Hepatocyte (in vitro differentiated cells): ENCODE data around the gene PRR35. TPM values are rescaled to one million over a fixed set of nuclear protein-coding genes. Genes with fewer than 3 reads are reported as not detected.

Source experiments
- DNase-seq: peaks from one replicate; pipeline ENCODE4 v3.0.0-alpha.2; 2016; ENCODE audit warnings: low spot score
- H2AFZ ChIP-seq: fragments of 200-600 bp; sonication (generic); 2 replicates; pipeline ENCODE4 v1.6.0; 2016; ENCODE audit warnings: antibody characterized with exemption, mild to moderate bottlenecking
- H3K27ac ChIP-seq: fragments of 200-600 bp; sonication (generic); 2 replicates; pipeline ENCODE4 v1.5.1; 2016; ENCODE audit warnings: mild to moderate bottlenecking
- H3K27me3 ChIP-seq: fragments of 200-600 bp; sonication (generic); 2 replicates; pipeline ENCODE4 v1.6.1; 2016
- H3K36me3 ChIP-seq: fragments of 200-600 bp; sonication (generic); replicated peaks from 2 replicates; pipeline ENCODE4 v1.5.1; 2016; ENCODE audit warnings: low read depth; ENCODE audit not compliant: insufficient read depth
- H3K4me1 ChIP-seq: fragments of 200-600 bp; sonication (generic); 2 replicates; pipeline ENCODE4 v1.5.1; 2016; ENCODE audit warnings: mild to moderate bottlenecking, moderate library complexity; ENCODE audit not compliant: insufficient read depth
- H3K4me2 ChIP-seq: fragments of 200-600 bp; sonication (generic); 2 replicates; pipeline ENCODE4 v1.6.0; 2016
- H3K4me3 ChIP-seq: fragments of 200-600 bp; sonication (generic); 2 replicates; pipeline ENCODE4 v1.5.1; 2016; ENCODE audit warnings: mild to moderate bottlenecking
- H3K79me2 ChIP-seq: fragments of 200-600 bp; sonication (generic); 2 replicates; pipeline ENCODE4 v1.6.0; 2017; ENCODE audit warnings: mild to moderate bottlenecking
- H3K9me2 ChIP-seq: fragments of 200-600 bp; sonication (generic); replicated peaks from 2 replicates; pipeline ENCODE4 v1.6.0; 2017; ENCODE audit warnings: mild to moderate bottlenecking; ENCODE audit not compliant: insufficient read depth
- H3K9me3 ChIP-seq: fragments of 200-600 bp; sonication (generic); 2 replicates; pipeline ENCODE4 v1.5.1; 2016; ENCODE audit warnings: low read depth, mild to moderate bottlenecking
- H4K20me1 ChIP-seq: fragments of 200-600 bp; sonication (generic); 2 replicates; pipeline ENCODE4 v1.6.0; 2016; ENCODE audit warnings: mild to moderate bottlenecking; ENCODE audit not compliant: insufficient read depth, poor library complexity, severe bottlenecking
- EZH2 ChIP-seq: fragments of 200-600 bp; sonication (generic); IDR thresholded peaks from 2 replicates; pipeline ENCODE4 v1.6.1; 2016; ENCODE audit warnings: antibody characterized with exemption, mild to moderate bottlenecking, borderline replicate concordance
- EZH2phosphoT487 ChIP-seq: fragments of 200-600 bp; sonication (generic); IDR thresholded peaks from one replicate; pipeline ENCODE4 v1.6.1; 2018; ENCODE audit warnings: antibody characterized with exemption, mild to moderate bottlenecking, low read depth, moderate library complexity; ENCODE audit not compliant: unreplicated experiment, severe bottlenecking
- WGBS: methylation state at CpG from one replicate; pipeline ENCODE4 v1.1.6; 2016; ENCODE audit warnings: low lambda C conversion rate; ENCODE audit errors: missing lambda C conversion rate; 5-methylcytosine and 5-hydroxymethylcytosine counted together
- polyA plus RNA-seq: library from polyadenylated mRNA; unstranded; fragments of >200 nt; fragmentation: Nextera tagmentation; extraction: Ambion mirVana; gene quantifications from 2 replicates; pipeline ENCODE4 v1.2.1, GENCODE V29; 2016
- total RNA-seq: library from RNA; depleted of rRNA; stranded (reverse); fragments of >200 nt; gene quantifications from 2 replicates; pipeline ENCODE4 v1.2.3, GENCODE V29; 2014
- TF ChIP-seq, protein P1 (sequence below): fragments of 200-600 bp; sonication (generic); IDR thresholded peaks from 2 replicates; pipeline ENCODE4 v1.5.1; 2016; ENCODE audit warnings: antibody characterized with exemption, mild to moderate bottlenecking; ENCODE audit not compliant: poor library complexity

PRR35 gene
- total and polyA plus RNA-seq, 2 experiments from 2014 or later, result not detected

DNA sequence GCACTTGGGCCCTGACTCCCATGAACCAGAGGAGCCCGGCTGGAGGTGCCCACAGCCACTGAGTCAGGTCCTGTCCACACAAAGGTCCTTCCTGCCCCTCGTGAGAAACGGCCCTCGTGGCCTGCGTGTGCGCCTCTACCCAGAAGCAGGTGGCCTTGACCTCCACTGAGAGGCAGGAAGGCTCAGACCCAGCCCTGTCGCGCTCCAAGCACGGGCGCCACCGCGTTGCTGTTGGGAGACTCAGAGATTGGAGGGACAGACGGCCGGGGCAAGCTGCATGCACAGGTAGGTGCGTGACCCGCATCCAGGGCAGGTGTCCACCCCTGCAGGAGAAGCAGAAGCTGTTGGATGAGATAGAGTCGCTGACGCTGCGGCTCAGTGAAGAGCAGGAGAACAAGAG is 40.8 kb upstream of the PRR35 start:
- H3K4me3 ChIP-seq, result no peak overlapping the region
- H3K4me2 ChIP-seq, result no peak overlapping the region
- no peaks in the 10 kb centered on the region for H4K20me1 ChIP-seq
- 96% methylated on average over 19 of the region's 19 CpGs for WGBS
- peaks cover under 1% of the 10 kb centered on the region for H3K79me2 ChIP-seq
- H3K27me3 ChIP-seq, result no peaks in the 10 kb centered on the region
- no peak for DNase-seq
- H2AFZ ChIP-seq, result no peak overlapping the region
- no peak for TF ChIP-seq EZH2phosphoT487
- TF ChIP-seq, protein P1, sequence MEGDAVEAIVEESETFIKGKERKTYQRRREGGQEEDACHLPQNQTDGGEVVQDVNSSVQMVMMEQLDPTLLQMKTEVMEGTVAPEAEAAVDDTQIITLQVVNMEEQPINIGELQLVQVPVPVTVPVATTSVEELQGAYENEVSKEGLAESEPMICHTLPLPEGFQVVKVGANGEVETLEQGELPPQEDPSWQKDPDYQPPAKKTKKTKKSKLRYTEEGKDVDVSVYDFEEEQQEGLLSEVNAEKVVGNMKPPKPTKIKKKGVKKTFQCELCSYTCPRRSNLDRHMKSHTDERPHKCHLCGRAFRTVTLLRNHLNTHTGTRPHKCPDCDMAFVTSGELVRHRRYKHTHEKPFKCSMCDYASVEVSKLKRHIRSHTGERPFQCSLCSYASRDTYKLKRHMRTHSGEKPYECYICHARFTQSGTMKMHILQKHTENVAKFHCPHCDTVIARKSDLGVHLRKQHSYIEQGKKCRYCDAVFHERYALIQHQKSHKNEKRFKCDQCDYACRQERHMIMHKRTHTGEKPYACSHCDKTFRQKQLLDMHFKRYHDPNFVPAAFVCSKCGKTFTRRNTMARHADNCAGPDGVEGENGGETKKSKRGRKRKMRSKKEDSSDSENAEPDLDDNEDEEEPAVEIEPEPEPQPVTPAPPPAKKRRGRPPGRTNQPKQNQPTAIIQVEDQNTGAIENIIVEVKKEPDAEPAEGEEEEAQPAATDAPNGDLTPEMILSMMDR, result no peak
- TF ChIP-seq EZH2, result no peak
- H3K9me2 ChIP-seq, result no peaks in the 10 kb centered on the region
- H3K27ac ChIP-seq, result no peak overlapping the region
- peaks cover under 1% of the 10 kb centered on the region for H3K4me1 ChIP-seq
- no peaks in the 10 kb centered on the region for H3K36me3 ChIP-seq
- H3K9me3 ChIP-seq, result no peaks in the 10 kb centered on the region

DNA sequence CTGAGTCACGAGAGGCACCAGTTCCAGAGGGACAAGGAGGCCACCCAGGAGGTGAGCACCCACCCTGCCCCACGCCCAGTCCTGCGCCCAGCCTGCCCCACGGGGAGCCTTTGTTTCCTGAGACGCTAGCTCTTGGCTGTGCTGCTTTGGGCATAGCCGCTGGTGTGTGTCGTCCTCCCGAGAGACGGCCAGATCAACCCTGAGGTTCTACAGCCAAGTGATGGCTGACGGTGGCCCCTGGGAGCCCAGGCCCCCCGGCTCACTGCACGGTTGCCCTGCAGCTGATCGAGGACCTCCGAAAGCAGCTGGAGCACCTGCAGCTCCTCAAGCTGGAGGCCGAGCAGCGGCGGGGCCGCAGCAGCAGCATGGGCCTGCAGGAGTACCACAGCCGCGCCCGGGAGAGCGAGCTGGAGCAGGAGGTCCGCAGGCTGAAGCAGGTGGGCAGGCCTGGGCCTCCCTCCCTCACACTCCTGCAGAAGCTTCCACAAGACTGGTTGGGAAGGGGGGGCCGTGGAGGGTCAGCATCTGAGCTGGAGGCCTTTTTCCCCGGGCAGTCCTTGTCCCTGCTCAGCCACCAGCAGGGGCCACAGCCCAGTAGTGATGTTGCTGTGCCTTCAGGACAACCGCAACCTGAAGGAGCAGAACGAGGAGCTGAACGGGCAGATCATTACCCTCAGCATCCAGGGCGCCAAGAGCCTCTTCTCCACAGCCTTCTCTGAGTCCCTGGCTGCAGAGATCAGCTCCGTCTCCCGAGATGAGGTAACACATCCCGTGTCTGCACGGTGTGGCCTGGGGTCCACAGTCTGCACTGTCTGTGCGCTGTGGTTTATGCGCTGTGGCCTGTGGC is 40.1 kb upstream of the PRR35 start:
- Histone ChIP-seq H3K79me2 (peaks cover 4% of the 10 kb centered on the region), H3K27me3 (no peaks in the 10 kb centered on the region), H4K20me1 (no peaks in the 10 kb centered on the region), H3K9me3 (no peaks in the 10 kb centered on the region), H3K36me3 (no peaks in the 10 kb centered on the region), H3K27ac (no peak overlapping the region), H3K4me1 (peaks cover 7% of the 10 kb centered on the region), H3K4me2 (no peak overlapping the region), H2AFZ (no peak overlapping the region), H3K9me2 (no peaks in the 10 kb centered on the region), H3K4me3 (no peak overlapping the region)
- no peak for DNase-seq
- TF ChIP-seq EZH2 (no peak), EZH2phosphoT487 (no peak)
- TF ChIP-seq, protein P1, result no peak
- 98% methylated on average over 33 of the region's 35 CpGs for WGBS

DNA sequence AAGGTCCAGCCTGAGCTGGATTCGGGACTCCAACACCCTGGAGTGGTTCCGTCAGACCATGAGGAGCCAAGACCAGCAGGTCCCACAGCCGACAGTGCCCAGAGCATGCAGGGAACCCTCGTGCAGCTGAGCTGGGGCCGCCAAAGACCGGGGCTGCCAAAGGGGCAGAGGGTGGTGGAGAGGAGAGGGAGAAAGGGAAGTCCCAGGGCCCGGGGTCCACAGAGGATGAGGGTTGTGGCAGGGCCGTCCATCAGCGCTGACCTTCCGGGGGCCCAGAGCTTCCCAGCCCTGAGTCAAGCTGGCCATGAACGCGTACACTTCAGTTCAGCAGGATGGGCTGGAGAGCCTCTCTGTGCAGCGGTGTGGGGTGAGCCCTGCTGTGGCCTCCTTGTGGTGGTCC is 39.3 kb upstream of the PRR35 start:
- TF ChIP-seq EZH2phosphoT487, result no peak
- TF ChIP-seq EZH2, result no peak
- TF ChIP-seq, protein P1, result no peak
- Histone ChIP-seq H3K79me2 (peaks cover 5% of the 10 kb centered on the region), H3K9me2 (no peaks in the 10 kb centered on the region), H3K27me3 (no peaks in the 10 kb centered on the region), H4K20me1 (no peaks in the 10 kb centered on the region), H3K27ac (no peak overlapping the region), H3K4me1 (peaks cover 13% of the 10 kb centered on the region), H3K9me3 (no peaks in the 10 kb centered on the region), H2AFZ (no peak overlapping the region), H3K4me2 (no peak overlapping the region), H3K4me3 (no peak overlapping the region), H3K36me3 (no peaks in the 10 kb centered on the region)
- 99% methylated on average over 13 of the region's 13 CpGs for WGBS
- no peak for DNase-seq
